Activated CD4-positive, alpha-beta T cell treated with anti-CD3 and anti-CD28 coated beads for 24 hours (primary cell): ENCODE measurements around the gene TTC7B.
"Not testable (repeated sequence)": the region's sequence is repeated elsewhere in the genome, so short reads cannot be mapped to it uniquely, and the experiment has no call there.

Experiments
- DNase-seq, 2 donors: peaks; one replicate each; pipeline ENCODE4 v3.0.0-alpha.2; 2020; ENCODE audit warnings: low read depth in 2 of 2

The TTC7B gene

GRCh38 chr14:90831821-90832220 lies 15.6 kb upstream of the TTC7B start:
- DNase-seq: no peak

GRCh38 chr14:90830931-90831701 lies 14.9 kb upstream of the TTC7B start:
- DNase-seq: no peak

GRCh38 chr14:90829677-90830076 lies 13.4 kb upstream of the TTC7B start:
- no peak for DNase-seq

- DNase-seq: no peak
These were observed 12.6 kb upstream of the TTC7B start for GRCh38 chr14:90828642-90829487.

- DNase-seq: peak; percentile 83 to 87
These were observed 11.8 kb upstream of the TTC7B start for GRCh38 chr14:90827919-90828610.

GRCh38 chr14:90823542-90823941 lies 7.3 kb upstream of the TTC7B start:
- not testable (repeated sequence) for DNase-seq

GRCh38 chr14:90820958-90821357 lies 4.7 kb upstream of the TTC7B start:
- peak; percentile 55 to 61 for DNase-seq

GRCh38 chr14:90819734-90820393 lies 3.6 kb upstream of the TTC7B start:
- DNase-seq: no peak

GRCh38 chr14:90818715-90819114 lies 2.5 kb upstream of the TTC7B start:
- DNase-seq: no peak

- DNase-seq: no peak
These were observed 629 bp upstream of the TTC7B start for GRCh38 chr14:90816681-90817436.

GRCh38 chr14:90815572-90815821 lies 733 bp downstream of the TTC7B start:
- no peak for DNase-seq

- DNase-seq: no peak
These were observed 1.2 kb downstream of the TTC7B start for GRCh38 chr14:90814806-90815571.

GRCh38 chr14:90813442-90813841 lies 2.8 kb downstream of the TTC7B start:
- DNase-seq: no peak

GRCh38 chr14:90812109-90812508 lies 4.1 kb downstream of the TTC7B start:
- no peak for DNase-seq

GRCh38 chr14:90811641-90812040 lies 4.6 kb downstream of the TTC7B start:
- no peak for DNase-seq

- no peak for DNase-seq
These were observed 5.4 kb downstream of the TTC7B start for GRCh38 chr14:90810806-90811205.

GRCh38 chr14:90809530-90810312 lies 6.5 kb downstream of the TTC7B start:
- no peak for DNase-seq

- no peak for DNase-seq
These were observed 7.3 kb downstream of the TTC7B start for GRCh38 chr14:90808759-90809529.

GRCh38 chr14:90807060-90807459 lies 9.2 kb downstream of the TTC7B start:
- DNase-seq: no peak
